Renal cortex interstitium (tissue), 15 donors: ENCODE data around the gene FSD1L. TPM values are rescaled to one million over a fixed set of nuclear protein-coding genes. Genes with fewer than 3 reads are reported as not detected.

Experiments used
- DNase-seq, 11 donors: peaks; one replicate each; pipeline ENCODE4 v3.0.0-alpha.2; 2013; ENCODE audit warnings: low read depth in 9 of 11, low spot score in 4 of 11; ENCODE audit errors: extremely low read depth in 1 of 11
- long read RNA-seq, 16 experiments: transcript quantifications; one replicate each; lab custom pipeline, GENCODE V29; 2026
- polyA plus RNA-seq, 3 donors: library from polyadenylated mRNA; unstranded; fragments of 120-200 nt; gene quantifications; one replicate each; pipeline ENCODE4 v1.2.1, GENCODE V29; 2013; ENCODE audit not compliant: insufficient read length in 3 of 3

Gene FSD1L
- polyA plus RNA-seq, result 10 to 100 TPM in 1 of 3 donors, 1 to 10 TPM in 2; 8.5 to 11.9 (median 9.6) TPM
- long read RNA-seq, donor 1, result 0 reads
- long read RNA-seq, donor 2, result 0 reads
- long read RNA-seq, donor 3, result 0 reads
- long read RNA-seq, donor 4, result 0 reads
- long read RNA-seq, donor 5, result 0 reads
- long read RNA-seq, donor 6, result 0 reads
- long read RNA-seq, donor 7, result 0 reads
- long read RNA-seq, donor 8, result 0 reads
- long read RNA-seq, donor 9, result 0 reads
- long read RNA-seq, donor 10, result 0 reads
- long read RNA-seq, donor 11, result 0 reads
- long read RNA-seq, donor 12, result 0 reads
- long read RNA-seq, donor 13, result 0 reads
- long read RNA-seq, donor 14, result 0 reads
- long read RNA-seq, donor 15, result 0 reads
- long read RNA-seq, donor 16, result 0 reads

DNA sequence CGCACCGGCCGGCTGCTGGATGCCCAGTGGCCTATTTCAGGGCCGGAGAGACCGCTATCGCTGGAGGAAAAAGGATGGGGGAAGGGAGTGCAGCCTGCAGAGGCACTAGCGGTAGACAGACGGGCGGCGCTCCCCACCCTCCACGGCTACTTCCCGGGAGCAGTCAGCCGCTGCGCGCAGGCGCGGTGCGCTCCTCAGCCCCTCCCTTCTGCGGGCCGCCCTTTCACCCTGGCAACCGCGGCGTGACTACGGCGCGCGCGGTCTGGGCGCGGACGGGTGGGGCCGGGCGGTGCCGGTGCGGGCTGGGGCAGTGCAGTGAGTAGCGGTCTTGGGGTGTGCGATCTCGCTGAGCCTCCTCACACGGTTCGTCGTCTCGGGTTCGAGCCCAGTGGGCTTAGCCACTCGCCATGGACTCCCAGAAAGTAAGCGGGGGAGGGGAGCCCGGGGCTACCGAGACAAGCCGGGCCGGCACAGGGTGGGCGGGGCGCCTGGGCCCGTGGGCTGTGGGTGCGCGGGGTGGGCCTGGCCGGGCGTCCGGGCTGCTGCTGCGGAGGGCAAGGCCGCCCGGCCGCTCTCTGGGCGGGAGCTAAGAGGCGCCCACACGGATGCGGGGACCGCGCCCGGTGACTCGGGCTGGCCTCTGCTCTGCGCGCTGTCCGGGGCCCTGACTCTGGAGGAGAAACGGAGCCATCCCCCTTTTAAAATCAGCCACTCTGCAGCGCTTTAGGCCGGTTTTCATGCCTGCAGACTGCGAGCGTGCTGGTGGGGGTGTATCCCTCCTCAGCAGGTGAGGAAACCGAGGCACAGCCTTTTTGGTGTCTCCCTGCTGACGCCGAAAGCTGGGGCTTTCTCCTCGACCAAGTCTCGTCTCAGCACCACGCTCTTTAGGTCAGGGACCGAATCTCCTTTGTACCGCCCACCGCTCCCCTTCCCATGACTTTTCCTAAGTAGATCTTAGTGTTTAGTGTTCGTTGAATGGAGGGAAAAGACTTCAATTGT is at the start of gene FSD1L:
TSS of gene FSD1L (plus strand) at position 221 of the 999 bp plus-strand sequence. CDS start at position 408, 187 bp downstream.
- peak; percentile 59 to 89 (median 82) for DNase-seq

DNA sequence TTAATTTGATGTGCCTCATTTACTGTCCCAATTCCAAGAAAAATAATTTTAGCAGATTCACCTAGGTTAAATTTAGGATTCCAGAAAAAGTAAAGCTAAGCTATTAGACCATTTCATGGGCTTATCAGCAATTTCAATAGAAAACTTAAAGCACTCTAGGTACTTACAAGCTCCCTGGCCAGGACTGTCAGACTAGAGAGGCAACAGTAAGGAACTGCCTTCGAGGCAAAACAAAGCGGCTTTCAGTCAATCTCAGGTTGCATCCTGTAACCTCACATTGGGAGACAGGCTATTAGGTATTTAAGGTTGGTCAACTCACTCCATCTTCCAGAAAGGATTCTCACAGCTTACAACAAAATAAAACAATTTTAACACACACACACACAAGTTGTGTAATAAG is 48.7 kb upstream of the FSD1L start:
- DNase-seq, result no peak

DNA sequence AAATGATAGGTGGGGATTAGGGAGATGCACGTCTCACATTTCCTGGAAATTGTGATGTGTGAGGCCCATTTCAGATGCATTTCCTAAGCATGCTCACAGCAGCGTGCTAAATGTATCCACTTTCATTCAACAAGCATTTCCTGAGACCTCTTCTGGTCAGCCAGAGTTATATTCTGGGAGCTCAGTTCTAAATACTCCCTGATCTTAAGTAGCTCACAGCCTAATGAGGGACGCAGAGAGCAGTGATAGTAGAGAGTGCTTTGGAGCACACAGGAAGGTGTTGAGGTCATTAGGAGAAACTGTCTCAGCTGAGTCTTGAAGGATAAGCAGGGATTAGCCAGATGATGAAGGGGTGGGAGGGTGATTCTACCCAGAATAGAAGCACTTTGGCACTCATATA is 46.2 kb upstream of the FSD1L start:
- no peak for DNase-seq

DNA sequence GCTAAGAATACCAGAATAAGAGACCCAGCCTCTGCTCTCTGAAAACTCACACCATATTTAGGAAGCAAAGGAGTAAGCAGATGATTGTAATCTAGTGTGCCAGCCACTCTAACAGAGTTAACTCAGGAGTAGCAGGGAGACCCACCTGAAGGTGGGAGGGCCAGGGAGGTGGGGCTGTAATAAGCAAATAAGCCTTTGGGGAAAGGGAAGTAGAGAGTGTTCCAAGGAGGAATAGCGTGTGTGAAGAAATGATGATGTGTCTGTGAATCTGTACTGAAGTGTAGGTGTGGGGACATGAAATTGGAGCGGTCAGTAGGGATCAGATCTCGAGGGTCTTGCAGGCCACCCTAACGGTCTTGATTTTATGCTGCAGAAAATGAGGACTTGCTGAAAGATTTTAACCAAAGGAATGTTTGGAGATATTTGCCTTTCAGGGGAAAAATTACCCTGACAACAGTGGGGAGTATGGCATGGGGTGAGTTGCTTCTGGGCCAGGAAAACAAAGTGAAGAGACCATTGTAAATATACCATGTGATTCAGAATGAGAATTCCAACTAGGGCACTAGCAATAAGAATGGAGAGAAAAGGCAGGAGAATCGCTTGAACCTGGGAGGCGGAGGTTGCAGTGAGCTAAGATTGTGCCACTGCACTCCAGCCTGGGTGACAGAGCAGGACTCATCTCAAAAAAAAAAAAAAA is 44.1 kb upstream of the FSD1L start:
- no peak for DNase-seq

DNA sequence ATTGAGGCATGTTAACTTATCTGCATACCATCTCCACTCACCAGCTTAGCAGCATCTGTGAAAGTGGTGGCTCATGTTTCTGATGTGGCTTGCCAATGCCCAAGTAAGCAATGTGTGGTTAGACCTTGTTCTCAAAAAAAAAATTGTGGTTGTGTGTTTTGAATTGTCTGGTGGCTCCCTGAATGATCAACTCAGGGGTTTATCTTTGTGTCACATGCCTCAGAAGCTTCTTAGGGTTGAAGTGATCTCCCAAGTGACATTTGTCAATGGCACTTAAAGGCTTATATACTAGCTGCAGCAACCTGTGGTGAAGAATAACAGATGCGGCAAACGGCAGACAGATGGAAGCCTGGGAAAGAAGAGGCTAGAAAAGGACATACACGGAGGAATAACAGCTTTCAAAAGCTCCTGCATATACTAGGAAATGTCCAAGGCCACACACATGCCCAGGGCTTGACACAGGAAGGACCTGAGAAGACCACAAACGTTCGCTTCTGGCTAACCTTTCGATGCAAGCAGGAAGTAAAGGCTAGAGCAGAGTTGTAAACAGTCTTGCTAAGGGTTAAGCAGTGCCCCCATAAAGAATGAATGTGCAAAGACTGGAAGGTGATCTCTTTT is 42.2 kb upstream of the FSD1L start:
- no peak for DNase-seq

DNA sequence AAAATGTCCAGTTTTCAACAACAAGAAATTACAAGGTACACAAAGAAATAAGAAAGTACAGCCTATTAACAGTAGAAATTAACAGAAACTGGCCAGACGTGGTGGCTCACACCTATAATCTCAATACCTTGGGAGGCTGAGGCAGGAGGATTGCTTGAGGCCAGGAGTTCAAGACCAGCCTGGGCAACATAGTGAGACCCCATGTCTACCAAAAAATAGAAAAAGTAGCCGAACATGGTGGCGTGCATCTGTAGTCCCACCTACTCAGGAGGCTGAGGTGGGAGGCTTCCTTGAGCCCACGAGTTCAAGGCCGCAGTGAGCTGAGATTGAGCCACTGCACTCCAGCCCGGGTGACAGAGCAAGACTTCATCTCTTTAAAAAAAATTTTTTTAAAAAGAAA is 41.5 kb upstream of the FSD1L start:
- DNase-seq, result no peak

DNA sequence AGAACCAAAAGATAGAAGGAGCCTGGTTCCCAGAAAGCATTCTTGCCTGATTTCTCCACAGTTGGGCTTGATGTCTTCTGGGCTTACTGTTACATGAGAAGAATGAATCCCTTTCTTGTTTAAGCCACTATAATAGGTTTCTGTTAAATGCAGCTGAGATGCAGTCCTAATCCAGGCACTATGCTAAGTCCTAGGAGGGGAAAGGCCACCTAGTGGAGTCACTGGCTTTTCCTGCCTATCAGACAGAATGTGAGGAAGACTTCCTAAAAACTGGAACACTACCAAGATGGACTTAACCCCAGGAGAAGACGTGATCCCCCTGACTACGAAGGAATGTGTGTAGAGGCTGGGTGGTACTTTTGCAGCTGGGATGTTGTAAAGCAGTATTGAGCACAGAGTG is 34.3 kb upstream of the FSD1L start:
- peak in 2 of 11 donors; percentile 13 to 16 for DNase-seq

DNA sequence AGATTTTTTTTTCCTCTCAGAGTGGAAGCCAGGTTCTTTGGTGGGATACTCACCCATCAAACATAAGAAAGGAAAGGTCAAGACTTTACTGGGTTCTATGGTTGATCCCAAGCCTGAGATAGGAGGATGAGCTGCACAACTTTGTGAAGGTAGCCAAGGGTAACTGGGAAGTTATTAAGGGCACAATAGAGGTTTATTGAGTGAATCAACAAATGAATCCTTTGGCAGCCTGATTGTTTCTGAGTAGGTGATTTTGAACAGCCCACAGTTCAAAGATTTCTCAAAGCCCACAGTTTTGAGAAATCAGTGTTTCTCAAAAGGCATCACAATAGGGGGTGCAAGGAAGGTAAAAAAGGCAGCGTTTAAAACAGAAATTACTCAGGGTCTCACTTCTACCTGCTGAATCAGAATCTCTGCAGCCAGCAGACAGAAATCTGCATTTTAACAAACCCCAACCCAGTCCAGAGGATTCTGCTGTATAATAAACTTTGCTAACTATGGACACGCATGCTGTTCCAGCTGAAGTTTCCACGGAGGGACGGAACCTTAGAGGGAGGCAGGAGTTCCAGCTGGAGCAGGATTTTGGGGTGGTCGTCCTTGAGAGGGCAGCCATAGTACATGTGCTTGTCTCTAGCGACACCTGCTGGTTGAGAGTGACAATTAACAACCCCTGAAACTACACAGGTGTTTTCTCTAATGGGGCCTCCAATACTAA is 32.7 kb upstream of the FSD1L start:
- DNase-seq, result peak; percentile 51 to 69 (median 62)

DNA sequence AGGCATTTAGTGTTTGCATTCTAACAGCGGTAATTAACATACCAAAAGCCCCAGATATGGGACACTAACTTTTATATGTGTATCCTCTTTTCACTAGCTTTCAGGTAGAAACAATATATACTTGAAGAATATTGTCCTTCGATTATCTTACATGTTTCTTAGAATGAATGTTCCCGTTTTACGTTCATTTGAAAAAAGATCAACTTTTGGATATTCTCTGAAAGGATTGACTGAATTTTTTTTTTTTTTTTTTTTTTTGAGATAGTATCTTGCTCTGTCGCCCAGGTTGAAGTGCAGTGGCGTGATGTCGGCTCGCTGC is 32.2 kb upstream of the FSD1L start:
- DNase-seq, result no peak

DNA sequence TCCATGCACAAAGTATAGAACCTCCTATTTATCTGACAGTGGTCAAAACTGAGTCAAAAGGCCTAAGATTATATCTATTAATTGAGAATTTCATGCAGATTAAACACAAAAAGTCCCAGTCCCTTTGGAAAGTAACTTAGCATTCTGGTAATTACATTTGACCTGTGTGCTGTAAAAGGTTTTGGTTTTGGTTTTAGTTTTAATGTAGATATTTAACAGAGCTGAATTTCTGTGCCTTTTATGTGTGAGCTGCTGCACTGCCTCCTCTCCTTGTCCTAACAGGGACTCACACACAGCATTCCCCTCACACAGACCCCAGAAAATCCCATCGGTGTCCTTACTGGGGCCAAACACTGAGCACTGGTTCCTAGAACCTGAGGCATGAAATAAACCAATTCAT is 31.0 kb upstream of the FSD1L start:
- no peak for DNase-seq

DNA sequence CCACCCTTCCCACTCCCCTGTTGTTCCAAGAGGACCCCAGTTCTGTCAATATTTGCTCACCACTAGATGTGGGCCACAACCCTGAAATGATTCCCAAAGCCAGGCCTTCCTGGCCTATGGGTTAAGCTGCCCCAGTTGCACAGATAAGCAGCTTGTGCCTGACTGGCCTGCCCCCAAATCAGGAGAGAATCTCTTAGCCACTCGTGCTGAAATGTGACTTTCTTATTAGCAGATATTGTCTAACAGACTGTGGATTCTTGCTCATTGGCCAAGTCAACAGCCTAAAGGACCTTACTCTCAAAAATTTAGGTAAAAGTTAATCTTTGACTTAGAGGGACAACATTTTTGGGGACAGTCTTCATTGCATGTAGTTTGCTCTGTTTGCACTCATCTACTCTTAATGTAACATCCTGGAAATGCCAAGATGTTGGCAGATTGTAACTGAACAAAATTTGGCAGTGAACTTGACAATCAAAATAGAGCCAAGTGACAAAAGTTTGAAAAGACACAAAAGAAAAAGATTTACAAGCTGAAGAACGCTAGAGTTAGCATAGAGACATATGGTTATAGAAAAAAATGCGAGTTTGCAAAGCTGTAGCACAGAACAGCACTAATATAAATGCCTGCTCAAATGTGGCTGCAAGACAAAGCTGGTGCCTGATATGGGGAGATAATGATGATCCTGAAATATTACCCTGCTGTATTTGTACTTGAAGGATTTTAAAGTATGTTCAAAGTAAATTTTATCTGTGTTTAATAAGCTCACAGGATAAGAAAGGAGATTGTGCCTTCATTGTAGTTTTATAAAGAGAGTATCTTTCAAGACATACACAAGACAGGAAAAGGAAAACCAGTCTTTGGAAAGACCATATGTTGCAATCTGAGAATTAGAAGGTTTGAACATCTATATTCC is 29.0 kb upstream of the FSD1L start:
- no peak for DNase-seq

DNA sequence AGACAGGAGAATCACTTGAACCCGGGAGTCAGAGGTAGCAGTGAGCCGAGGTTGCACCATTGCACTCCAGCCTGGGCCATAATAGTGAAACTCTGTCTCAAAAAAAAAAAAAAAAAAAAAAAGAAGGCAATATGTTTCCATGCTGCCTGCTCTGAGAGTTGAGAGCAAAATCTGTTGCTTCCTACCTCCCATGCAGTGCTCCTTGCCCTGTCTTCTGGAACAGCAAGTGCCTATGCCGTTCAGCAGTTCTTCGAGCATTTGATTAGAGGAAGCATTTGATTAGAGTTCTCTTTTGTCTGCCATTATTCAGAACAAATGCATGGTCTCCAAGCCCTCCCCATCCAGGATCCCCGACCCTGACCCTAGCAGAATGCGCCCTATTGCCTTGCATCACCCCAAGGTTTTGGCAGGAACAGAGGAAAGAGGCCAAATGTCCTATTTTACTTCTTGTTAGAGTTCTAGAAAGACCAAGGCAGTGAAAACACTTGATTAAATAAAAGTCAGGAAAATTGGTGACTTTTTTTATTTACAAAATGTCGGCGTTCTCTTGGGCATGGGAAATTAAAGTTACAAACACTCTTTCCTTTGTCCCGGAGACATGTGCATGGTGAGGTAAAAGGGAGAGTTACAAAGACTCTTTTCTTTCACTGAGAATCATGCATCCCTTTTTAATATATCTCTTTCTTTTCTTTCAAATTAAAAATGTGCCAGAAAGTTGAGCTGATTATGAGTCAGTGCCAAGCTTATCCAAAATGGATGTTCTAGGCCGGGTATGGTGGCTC is 27.8 kb upstream of the FSD1L start:
- no peak for DNase-seq

DNA sequence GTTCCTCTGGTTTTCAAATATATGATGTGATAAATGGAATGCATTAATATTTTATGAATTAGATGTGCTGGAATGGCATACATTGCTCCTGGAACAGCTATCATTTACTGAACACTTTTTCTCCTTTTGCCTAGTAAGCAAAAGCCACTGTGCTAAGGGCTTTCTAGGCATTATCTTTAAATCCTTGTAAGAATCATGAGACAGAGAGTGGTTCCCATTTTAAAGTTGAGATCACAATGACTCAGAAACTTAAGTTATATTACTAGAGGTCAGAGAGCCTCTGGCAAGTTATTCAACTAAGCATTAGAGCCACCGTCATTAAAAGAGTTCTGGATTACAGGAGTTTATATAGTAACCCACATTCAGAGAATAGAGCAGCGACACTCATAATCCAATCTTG is 26.7 kb upstream of the FSD1L start:
- no peak for DNase-seq

DNA sequence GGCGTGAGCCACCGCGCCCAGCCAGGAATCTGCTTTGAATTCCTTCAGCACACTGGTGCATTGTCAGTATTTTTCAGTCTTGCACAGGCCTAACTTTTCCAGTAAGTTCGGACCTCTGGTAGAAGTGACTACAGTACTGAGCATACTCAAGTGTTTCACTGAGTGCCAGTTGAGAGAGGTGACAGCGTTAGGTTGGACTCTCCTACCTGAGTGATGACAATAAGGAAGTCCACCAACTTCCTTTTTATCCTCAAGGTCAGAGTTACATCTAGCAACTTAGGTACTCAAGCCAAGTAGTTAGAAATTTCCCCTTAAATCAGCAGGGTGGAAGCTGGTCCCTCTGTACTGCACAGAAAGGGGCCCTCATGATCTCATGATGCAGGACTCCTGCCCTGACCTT is 26.0 kb upstream of the FSD1L start:
- no peak for DNase-seq

DNA sequence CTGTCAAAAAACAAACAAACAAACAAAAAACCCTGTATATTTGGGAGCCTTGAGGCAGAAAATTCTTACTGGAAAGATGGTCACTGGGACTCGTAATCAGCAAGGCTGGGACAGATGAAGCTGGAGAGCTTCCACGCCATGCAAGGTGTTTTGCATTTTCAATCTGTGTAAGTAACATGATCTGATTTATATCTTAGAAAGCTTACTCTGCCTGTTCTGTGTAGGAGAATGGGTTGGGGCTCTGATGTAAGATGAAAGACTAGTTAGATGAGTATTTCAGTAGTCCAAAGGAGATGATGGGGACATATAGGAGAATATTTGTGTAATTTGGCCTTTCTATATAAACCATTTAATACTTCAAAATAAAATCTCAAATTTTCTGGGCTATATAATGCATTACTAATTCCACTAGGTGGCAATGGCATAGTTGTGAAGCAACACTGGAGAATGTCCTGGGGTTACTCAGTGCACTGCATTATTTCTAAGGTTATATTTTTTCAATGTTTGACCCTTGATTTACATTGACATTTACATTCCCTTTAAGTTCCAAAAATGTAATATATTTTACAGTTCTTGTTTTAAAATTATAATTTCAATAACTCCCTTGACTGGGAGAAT is 21.9 kb upstream of the FSD1L start:
- no peak for DNase-seq

DNA sequence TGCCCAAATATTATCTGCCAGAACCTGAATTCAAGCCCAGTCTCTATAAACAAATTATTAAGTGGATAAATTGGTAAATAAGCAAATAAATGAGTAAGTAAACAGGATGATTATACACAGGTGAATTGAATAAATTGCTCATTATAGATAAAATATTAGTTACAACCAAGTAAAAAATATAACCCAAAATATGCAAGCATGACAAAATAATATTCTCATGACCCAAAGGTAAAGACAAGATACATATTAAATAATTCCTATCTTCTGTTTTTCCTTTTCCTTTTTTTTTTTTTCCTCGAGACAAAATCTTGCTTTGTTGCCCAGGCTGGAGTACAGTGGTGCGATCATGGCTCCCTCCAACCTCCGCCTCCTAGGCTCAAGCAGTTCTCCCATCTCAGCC is 21.2 kb upstream of the FSD1L start:
- DNase-seq, result no peak
